ENCODE data around the gene NKD2.

DNA sequence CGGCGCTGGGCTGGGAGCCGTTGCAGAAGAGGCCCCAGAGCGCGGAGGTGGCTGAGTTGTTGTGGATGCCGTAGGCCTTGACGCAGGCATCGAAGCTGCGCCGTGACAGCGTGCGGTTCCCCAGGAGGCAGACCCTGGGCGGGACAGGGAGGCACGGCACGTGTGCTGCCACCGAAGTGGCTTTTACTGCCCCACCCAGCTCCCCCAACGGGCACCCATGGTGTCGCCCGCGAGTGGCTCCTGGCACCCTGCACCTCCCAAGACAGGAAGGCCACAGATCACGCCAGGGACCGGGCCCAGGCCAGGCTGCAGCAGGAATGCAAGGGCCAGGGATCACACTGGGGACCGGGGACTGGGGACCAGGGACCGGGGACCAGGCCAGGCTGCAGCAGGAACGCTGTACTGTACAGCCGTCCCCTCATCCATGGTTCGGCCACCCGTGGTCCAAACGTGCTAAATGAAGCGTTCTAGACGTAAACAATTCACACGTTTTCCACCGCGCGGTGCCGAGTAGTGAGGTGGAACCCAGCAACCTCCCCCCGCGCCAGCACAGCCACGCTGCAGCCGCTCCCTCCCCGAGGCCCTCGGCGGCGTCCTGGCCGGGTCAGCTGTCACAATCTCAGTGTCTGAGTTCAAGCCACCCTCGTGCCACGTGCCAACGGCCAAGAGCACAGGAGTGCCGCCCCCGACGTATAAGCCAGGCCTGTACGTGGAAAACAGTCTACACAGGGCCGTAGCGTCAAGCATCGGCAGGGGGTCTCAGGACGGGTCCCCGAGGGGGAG, 75.4 kb downstream of the NKD2 start:
- TF ChIP-seq, protein P1, sequence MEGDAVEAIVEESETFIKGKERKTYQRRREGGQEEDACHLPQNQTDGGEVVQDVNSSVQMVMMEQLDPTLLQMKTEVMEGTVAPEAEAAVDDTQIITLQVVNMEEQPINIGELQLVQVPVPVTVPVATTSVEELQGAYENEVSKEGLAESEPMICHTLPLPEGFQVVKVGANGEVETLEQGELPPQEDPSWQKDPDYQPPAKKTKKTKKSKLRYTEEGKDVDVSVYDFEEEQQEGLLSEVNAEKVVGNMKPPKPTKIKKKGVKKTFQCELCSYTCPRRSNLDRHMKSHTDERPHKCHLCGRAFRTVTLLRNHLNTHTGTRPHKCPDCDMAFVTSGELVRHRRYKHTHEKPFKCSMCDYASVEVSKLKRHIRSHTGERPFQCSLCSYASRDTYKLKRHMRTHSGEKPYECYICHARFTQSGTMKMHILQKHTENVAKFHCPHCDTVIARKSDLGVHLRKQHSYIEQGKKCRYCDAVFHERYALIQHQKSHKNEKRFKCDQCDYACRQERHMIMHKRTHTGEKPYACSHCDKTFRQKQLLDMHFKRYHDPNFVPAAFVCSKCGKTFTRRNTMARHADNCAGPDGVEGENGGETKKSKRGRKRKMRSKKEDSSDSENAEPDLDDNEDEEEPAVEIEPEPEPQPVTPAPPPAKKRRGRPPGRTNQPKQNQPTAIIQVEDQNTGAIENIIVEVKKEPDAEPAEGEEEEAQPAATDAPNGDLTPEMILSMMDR (conservative IDR thresholded peaks at IDR 0.05; ENCODE audit: low read length), result no peak
- no peak for TF ChIP-seq EZH2phosphoT487 (IDR thresholded peaks at IDR 0.05; ENCODE audit: borderline replicate concordance)
